Neuronal stem cell (in vitro differentiated cells): ENCODE data around the gene MBOAT1.

Source experiments
- DNase-seq: peaks from one replicate; pipeline ENCODE4 v3.0.0-alpha.2; 2013; ENCODE audit warnings: low spot score
- H2AFZ ChIP-seq: one replicate; pipeline ENCODE4 v1.6.1; 2013; ENCODE audit warnings: mild to moderate bottlenecking, low read length, inconsistent platforms
- H2AK5ac ChIP-seq: 2 replicates; pipeline ENCODE4 v1.6.1; 2013; ENCODE audit warnings: low read depth, mild to moderate bottlenecking, inconsistent platforms, low read length, moderate library complexity, mixed read lengths
- H2BK120ac ChIP-seq: 2 replicates; pipeline ENCODE4 v1.6.1; 2013; ENCODE audit warnings: low read depth, mild to moderate bottlenecking, inconsistent platforms, low read length, moderate library complexity, mixed read lengths
- H2BK12ac ChIP-seq: one replicate; pipeline ENCODE4 v1.6.1; 2013; ENCODE audit warnings: low read length, inconsistent platforms
- H2BK15ac ChIP-seq: 2 replicates; pipeline ENCODE4 v1.6.1; 2013; ENCODE audit warnings: mild to moderate bottlenecking, low read length, inconsistent platforms, mixed read lengths
- H2BK5ac ChIP-seq: one replicate; pipeline ENCODE4 v1.6.1; 2013; ENCODE audit warnings: inconsistent platforms, mild to moderate bottlenecking, low read length, moderate library complexity
- H3K14ac ChIP-seq: one replicate; pipeline ENCODE4 v1.6.1; 2013; ENCODE audit warnings: low read length, inconsistent platforms
- H3K18ac ChIP-seq: 2 replicates; pipeline ENCODE4 v1.6.1; 2013; ENCODE audit warnings: low read length, inconsistent platforms
- H3K23ac ChIP-seq: 2 replicates; pipeline ENCODE4 v1.6.1; 2013; ENCODE audit warnings: low read depth, mild to moderate bottlenecking, mixed read lengths, low read length, inconsistent platforms; ENCODE audit not compliant: poor library complexity
- H3K27ac ChIP-seq: replicated peaks from 3 replicates; pipeline ENCODE4 v1.5.1; 2013; ENCODE audit warnings: low read length, inconsistent platforms
- H3K27me3 ChIP-seq, 3 experiments: 2 replicates each; pipeline ENCODE4 v1.6.1; 2013; ENCODE audit warnings: low read length in 3 of 3, mild to moderate bottlenecking in 2 of 3, inconsistent platforms in 1 of 3, low read depth in 1 of 3, mixed read lengths in 1 of 3, moderate library complexity in 1 of 3; ENCODE audit not compliant: control insufficient read depth in 3 of 3, insufficient read depth in 3 of 3
- H3K36me3 ChIP-seq, 2 donors: replicated peaks in 1 of 2; 2 replicates each; pipeline ENCODE4 v1.6.1; 2013; ENCODE audit warnings: low read length in 2 of 2; ENCODE audit not compliant: control insufficient read depth in 2 of 2, insufficient read depth in 2 of 2
- H3K4ac ChIP-seq: 2 replicates; pipeline ENCODE4 v1.6.1; 2013; ENCODE audit warnings: inconsistent platforms, mild to moderate bottlenecking, low read length, moderate library complexity
- H3K4me1 ChIP-seq, 2 donors: 1 replicate in 1 of 2; 2 replicates in 1 of 2; pipeline ENCODE4 v1.6.1; 2013; ENCODE audit warnings: low read length in 2 of 2, low read depth in 1 of 2; ENCODE audit not compliant: control insufficient read depth in 2 of 2, insufficient read depth in 1 of 2
- H3K4me2 ChIP-seq: one replicate; pipeline ENCODE4 v1.6.1; 2013; ENCODE audit warnings: mild to moderate bottlenecking, low read length, inconsistent platforms; ENCODE audit not compliant: insufficient read depth, poor library complexity, severe bottlenecking
- H3K4me3 ChIP-seq, 2 donors: 2 replicates each; pipeline ENCODE4 v1.5.1; 2013; ENCODE audit warnings: low read length in 2 of 2, mild to moderate bottlenecking in 2 of 2, inconsistent platforms in 1 of 2, moderate library complexity in 1 of 2
- H3K79me1 ChIP-seq: one replicate; pipeline ENCODE4 v1.6.1; 2013; ENCODE audit warnings: low read depth, mild to moderate bottlenecking, inconsistent platforms, low read length, moderate library complexity
- H3K9ac ChIP-seq: one replicate; pipeline ENCODE4 v1.6.1; 2013; ENCODE audit warnings: mild to moderate bottlenecking, low read depth, low read length, inconsistent platforms; ENCODE audit not compliant: poor library complexity
- H3K9me3 ChIP-seq, 2 donors: replicated peaks in 1 of 2; 2 replicates each; pipeline versions ENCODE3 to v1.6.1; 2013; ENCODE audit warnings: low read length in 2 of 2, mild to moderate bottlenecking in 2 of 2, inconsistent platforms in 1 of 2, low read depth in 1 of 2, mixed read lengths in 1 of 2, moderate library complexity in 1 of 2; ENCODE audit not compliant: control insufficient read depth in 2 of 2, insufficient read depth in 1 of 2
- H4K8ac ChIP-seq: one replicate; pipeline ENCODE4 v1.6.1; 2013; ENCODE audit warnings: low read depth, mild to moderate bottlenecking, inconsistent platforms, low read length, moderate library complexity
- H4K91ac ChIP-seq: one replicate; pipeline ENCODE4 v1.6.1; 2013; ENCODE audit warnings: low read length, low read depth, mild to moderate bottlenecking, inconsistent platforms; ENCODE audit not compliant: poor library complexity
- WGBS, 2 donors: extraction: QIAGEN DNeasy Blood & Tissue Kit; methylation state at CpG; one replicate each; pipeline ENCODE4 v1.1.7; 2013; ENCODE audit warnings: missing lambda C conversion rate in 2 of 2, mixed read lengths in 1 of 2; ENCODE audit not compliant: insufficient read length in 2 of 2, insufficient replicate concordance in 1 of 2; ENCODE audit errors: extremely low coverage in 2 of 2; 5-methylcytosine and 5-hydroxymethylcytosine counted together

The MBOAT1 gene

GRCh38 chr6:20086992-20087391 lies 125.3 kb downstream of the MBOAT1 start:
- no peak overlapping the region for H2BK120ac ChIP-seq
- H2BK5ac ChIP-seq = no peak overlapping the region
- no peak overlapping the region for H2BK15ac ChIP-seq
- H3K18ac ChIP-seq = no peak overlapping the region
- peaks cover 0 to 8% of the 10 kb centered on the region in 2 donors for H3K9me3 ChIP-seq
- H3K4me1 ChIP-seq = no peaks in the 10 kb centered on the region
- no peaks in the 10 kb centered on the region for H3K36me3 ChIP-seq
- H2BK12ac ChIP-seq = no peak overlapping the region
- no peak overlapping the region for H4K91ac ChIP-seq
- H3K4me3 ChIP-seq = no peak overlapping the region
- H3K4ac ChIP-seq = no peak overlapping the region
- no peaks in the 10 kb centered on the region for H3K79me1 ChIP-seq
- no peak overlapping the region for H2AFZ ChIP-seq
- H3K9ac ChIP-seq = no peak overlapping the region
- no peak overlapping the region for H4K8ac ChIP-seq
- no peak overlapping the region for H3K14ac ChIP-seq
- H3K27ac ChIP-seq = no peak overlapping the region
- no peaks in the 10 kb centered on the region for H3K27me3 ChIP-seq
- H3K4me2 ChIP-seq = no peak overlapping the region
- H2AK5ac ChIP-seq = no peak overlapping the region
- H3K23ac ChIP-seq = no peak overlapping the region
- no peak for DNase-seq

- Histone ChIP-seq H2BK12ac (no peak overlapping the region), H3K4me3 (no peak overlapping the region), H3K79me1 (no peaks in the 10 kb centered on the region), H4K8ac (no peak overlapping the region), H3K9ac (no peak overlapping the region), H3K23ac (no peak overlapping the region), H2AK5ac (no peak overlapping the region), H2BK15ac (no peak overlapping the region), H3K27ac (no peak overlapping the region), H3K4me2 (no peak overlapping the region), H2AFZ (no peak overlapping the region), H3K36me3 (no peaks in the 10 kb centered on the region), H2BK5ac (no peak overlapping the region), H3K4me1 (no peaks in the 10 kb centered on the region), H3K18ac (no peak overlapping the region), H4K91ac (no peak overlapping the region), H3K27me3 (no peaks in the 10 kb centered on the region), H3K9me3 (peaks cover 0 to 8% of the 10 kb centered on the region in 2 donors), H2BK120ac (no peak overlapping the region), H3K4ac (no peak overlapping the region), H3K14ac (no peak overlapping the region)
- 100% methylated on average over 2 of the region's 2 CpGs; no CpG with 5 or more reads in 1 of the 2 donors for WGBS, 2 donors
- no peak for DNase-seq
Observed at GRCh38 chr6:20085817-20086216, 126.5 kb downstream of the MBOAT1 start.

- no peak overlapping the region for H4K8ac ChIP-seq
- no peak overlapping the region for H3K14ac ChIP-seq
- H2AFZ ChIP-seq = no peak overlapping the region
- no peak overlapping the region for H3K4ac ChIP-seq
- no peaks in the 10 kb centered on the region for H3K27me3 ChIP-seq
- H2BK120ac ChIP-seq = no peak overlapping the region
- H3K9me3 ChIP-seq = peaks cover 0 to 8% of the 10 kb centered on the region in 2 donors
- no peak overlapping the region for H4K91ac ChIP-seq
- no peak overlapping the region for H3K23ac ChIP-seq
- no peak overlapping the region for H3K27ac ChIP-seq
- no peak for DNase-seq
- H3K18ac ChIP-seq = no peak overlapping the region
- no peak overlapping the region for H2BK15ac ChIP-seq
- no peaks in the 10 kb centered on the region for H3K4me1 ChIP-seq
- no peak overlapping the region for H3K4me3 ChIP-seq
- no peak overlapping the region for H3K9ac ChIP-seq
- H3K36me3 ChIP-seq = no peaks in the 10 kb centered on the region
- no peak overlapping the region for H2AK5ac ChIP-seq
- H3K79me1 ChIP-seq = no peaks in the 10 kb centered on the region
- no peak overlapping the region for H2BK5ac ChIP-seq
- no peak overlapping the region for H2BK12ac ChIP-seq
- no peak overlapping the region for H3K4me2 ChIP-seq
Observed at GRCh38 chr6:20084411-20084810, 127.9 kb downstream of the MBOAT1 start.

GRCh38 chr6:20071998-20072397 lies 140.3 kb downstream of the MBOAT1 start:
- Histone ChIP-seq H3K14ac (no peak overlapping the region), H3K4ac (no peak overlapping the region), H3K27ac (no peak overlapping the region), H3K4me2 (no peak overlapping the region), H2BK15ac (no peak overlapping the region), H3K36me3 (no peaks in the 10 kb centered on the region), H3K4me1 (no peaks in the 10 kb centered on the region), H2AK5ac (no peak overlapping the region), H2BK5ac (no peak overlapping the region), H4K8ac (no peak overlapping the region), H2BK120ac (no peak overlapping the region), H3K9me3 (peaks cover 0 to 8% of the 10 kb centered on the region in 2 donors), H3K23ac (no peak overlapping the region), H3K18ac (no peak overlapping the region), H4K91ac (no peak overlapping the region), H3K79me1 (no peaks in the 10 kb centered on the region), H2AFZ (no peak overlapping the region), H3K9ac (no peak overlapping the region), H3K4me3 (no peak overlapping the region), H3K27me3 (peaks cover 0 to 2% (median 0%) of the 10 kb centered on the region in 3 experiments), H2BK12ac (no peak overlapping the region)
- no peak for DNase-seq
- WGBS, 2 donors = no CpG with 5 or more reads among the region's 6 CpGs
